HG02571 (cell line): ENCODE measurements around the gene WDR5.

ENCODE experiments used
- ATAC-seq: cut with Tn5 transposase; IDR thresholded peaks from one replicate; pipeline ENCODE4 v1.9.1; 2021; ENCODE audit warnings: mild to moderate bottlenecking, moderate library complexity; ENCODE audit not compliant: unreplicated experiment

Gene WDR5

GRCh38 chr9:134157378-134157885, 21.6 kb downstream of the WDR5 start:
- ATAC-seq, result no peak

- no peak for ATAC-seq
Measured at GRCh38 chr9:134158242-134158641, 22.4 kb downstream of the WDR5 start.

GRCh38 chr9:134158753-134159392, 23.0 kb downstream of the WDR5 start:
- no peak for ATAC-seq

GRCh38 chr9:134159566-134160245, 23.8 kb downstream of the WDR5 start:
- ATAC-seq, result no peak

DNA sequence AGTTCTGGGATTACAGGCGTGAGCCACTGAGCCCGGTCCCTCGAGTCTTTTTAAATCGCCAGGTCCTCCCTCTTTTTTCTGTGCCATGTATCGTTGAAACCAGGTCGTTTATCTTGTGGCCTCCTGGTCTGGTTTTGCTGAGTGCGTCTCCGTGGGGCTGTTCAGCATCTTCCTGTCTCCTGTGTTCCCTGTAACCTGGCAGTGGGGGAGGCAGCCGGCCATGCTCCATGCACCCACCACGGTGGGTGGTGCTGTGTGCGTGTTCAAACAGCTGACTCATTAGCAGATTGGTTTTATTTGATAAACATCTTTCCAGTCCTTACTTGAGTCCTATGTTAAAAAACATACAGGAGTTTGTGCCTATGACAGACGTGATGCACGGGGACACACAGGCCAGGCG, 25.8 kb downstream of the WDR5 start:
- no peak for ATAC-seq

DNA sequence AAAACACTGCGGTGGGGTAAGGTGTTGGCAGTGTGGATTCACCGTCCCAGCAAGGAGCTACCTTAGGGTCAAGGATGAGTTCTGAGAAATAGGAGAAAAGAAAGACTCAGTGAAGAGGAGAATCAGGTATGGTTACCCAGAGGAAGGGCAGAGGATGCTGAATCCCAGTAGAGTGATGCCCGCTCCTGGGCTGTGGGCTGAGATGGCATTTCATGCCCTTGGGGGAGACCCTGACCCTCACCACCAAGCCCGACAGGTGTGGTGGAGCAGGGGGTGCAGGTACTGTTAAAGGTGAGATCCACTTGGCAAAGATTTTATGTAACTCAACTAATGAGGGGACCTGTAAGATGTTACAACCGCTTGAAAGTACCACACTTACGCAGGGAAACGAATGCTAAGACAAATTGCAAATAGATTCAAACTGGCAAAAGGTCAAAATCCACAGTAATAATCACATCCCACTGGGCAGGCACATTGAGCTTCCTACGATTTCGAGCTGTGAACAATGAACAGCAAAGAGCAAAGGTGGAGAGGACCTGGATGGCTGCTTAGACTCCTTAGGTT, 26.4 kb downstream of the WDR5 start:
- no peak for ATAC-seq

GRCh38 chr9:134162926-134163370, 27.1 kb downstream of the WDR5 start:
- no peak for ATAC-seq

- no peak for ATAC-seq
Measured at GRCh38 chr9:134163371-134164196, 27.7 kb downstream of the WDR5 start.

GRCh38 chr9:134164879-134165278, 29.0 kb downstream of the WDR5 start:
- no peak for ATAC-seq

- ATAC-seq, result no peak
Measured at GRCh38 chr9:134165357-134166315, 29.8 kb downstream of the WDR5 start.

- no peak for ATAC-seq
Measured at GRCh38 chr9:134166374-134166773, 30.5 kb downstream of the WDR5 start.

DNA sequence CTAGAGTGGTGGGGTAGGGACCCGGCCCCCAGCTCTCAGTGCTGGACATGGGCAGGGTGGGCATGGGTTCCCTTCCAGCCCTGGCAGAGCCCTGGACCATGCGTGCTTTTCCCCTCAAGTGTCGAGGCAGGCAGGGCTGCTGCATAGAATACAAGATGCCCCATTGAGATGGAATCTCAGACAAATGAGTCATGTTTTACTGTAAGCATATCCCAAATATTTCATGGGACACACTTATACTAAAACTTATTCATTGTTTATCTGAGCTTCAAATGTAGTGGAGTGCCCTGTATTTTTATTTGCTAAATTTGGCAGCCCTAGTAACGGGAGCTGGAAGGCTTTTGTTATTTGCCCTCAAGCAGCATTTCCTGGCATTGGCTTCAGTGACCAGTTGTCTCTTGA, 31.6 kb downstream of the WDR5 start:
- ATAC-seq, result no peak

GRCh38 chr9:134168757-134169550, 33.1 kb downstream of the WDR5 start:
- ATAC-seq, result no peak

DNA sequence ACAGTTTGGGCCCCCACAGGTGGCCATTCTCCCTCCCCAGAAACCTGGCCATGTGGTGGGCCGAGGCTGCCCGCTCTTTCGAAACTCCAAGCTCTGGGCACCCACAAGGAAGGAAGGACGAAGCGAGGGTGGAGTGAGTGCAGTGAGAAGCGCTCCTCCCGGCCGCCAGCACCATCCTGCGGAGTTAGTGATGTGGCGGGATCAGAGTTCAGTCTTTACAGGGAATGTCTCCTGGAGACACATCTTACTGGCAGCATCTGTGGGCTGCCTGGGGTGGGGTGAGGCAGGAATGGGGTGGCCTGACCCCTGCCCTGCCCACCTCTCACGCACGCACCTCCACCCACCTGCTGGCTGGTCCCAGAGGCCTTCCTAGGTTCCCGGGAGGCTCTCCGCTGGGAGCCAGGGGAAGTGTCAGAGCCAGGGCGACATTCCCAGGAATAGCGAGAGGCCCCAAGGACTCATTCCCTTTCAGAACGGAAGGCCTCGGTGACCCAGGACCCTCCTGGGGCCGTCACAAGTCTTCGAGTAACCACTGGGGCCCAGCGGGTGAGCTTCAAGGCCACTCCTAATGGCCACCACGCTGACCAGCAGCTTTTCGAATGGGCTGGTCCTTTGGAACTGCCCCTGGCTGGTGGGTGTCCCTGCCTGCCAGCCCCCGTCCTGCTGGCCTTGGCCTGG, 34.0 kb downstream of the WDR5 start:
- ATAC-seq, result no peak

- ATAC-seq, result no peak
Measured at GRCh38 chr9:134170532-134171315, 34.8 kb downstream of the WDR5 start.

- no peak for ATAC-seq
Measured at GRCh38 chr9:134171316-134172197, 35.7 kb downstream of the WDR5 start.
